HL-60 (cell line): ENCODE results near the gene CD14.

Experiments used
- DNase-seq, 2 experiments: peaks; one replicate each; pipeline ENCODE4 v3.0.0-alpha.2; 2010 to 2020; ENCODE audit warnings: low read depth in 1 of 2, low spot score in 1 of 2
- H3K27ac ChIP-seq: fragments of 250-450 bp; sonication (Bioruptor Pico); replicated peaks from 2 replicates; pipeline ENCODE4 v1.5.1; 2020; ENCODE audit warnings: mild to moderate bottlenecking, moderate library complexity
- H3K27me3 ChIP-seq: fragments of 250-450 bp; sonication (Bioruptor Pico); 2 replicates; pipeline ENCODE4 v1.5.1; 2021; ENCODE audit warnings: mild to moderate bottlenecking, moderate library complexity; ENCODE audit not compliant: insufficient read depth, poor library complexity, severe bottlenecking
- H3K4me3 ChIP-seq: replicated peaks from 2 replicates; pipeline ENCODE4 v1.5.1; 2011; ENCODE audit warnings: mild to moderate bottlenecking, control low read depth, low read length; ENCODE audit not compliant: insufficient read depth
- CTCF ChIP-seq: IDR thresholded peaks from one replicate; pipeline ENCODE4 v1.5.1; 2011; ENCODE audit warnings: low read length, control low read depth, inconsistent platforms; ENCODE audit not compliant: insufficient read depth
- GABPA ChIP-seq: IDR thresholded peaks from 2 replicates; pipeline ENCODE4 v1.6.1; 2012; ENCODE audit warnings: low read depth
- POLR2AphosphoS5 ChIP-seq: IDR thresholded peaks from 2 replicates; pipeline ENCODE4 v1.6.1; 2012; ENCODE audit warnings: low read depth
- REST ChIP-seq: IDR thresholded peaks from 2 replicates; pipeline ENCODE4 v1.6.1; 2012; ENCODE audit warnings: low read depth; ENCODE audit not compliant: insufficient replicate concordance
- SPI1 ChIP-seq: IDR thresholded peaks from 2 replicates; pipeline ENCODE4 v1.6.1; 2012; ENCODE audit warnings: low read depth, mild to moderate bottlenecking, borderline replicate concordance

CD14 gene

GRCh38 chr5:140635291-140636257 is 2.6 kb upstream of the CD14 start:
- TF ChIP-seq GABPA (no peak), CTCF (no peak), SPI1 (no peak), POLR2AphosphoS5 (no peak), REST (no peak)
- Histone ChIP-seq H3K27ac (no peak overlapping the region), H3K27me3 (no peaks in the 10 kb centered on the region)

GRCh38 chr5:140634103-140634502 is 1.1 kb upstream of the CD14 start:
- TF ChIP-seq CTCF (no peak), REST (no peak), SPI1 (no peak), GABPA (no peak), POLR2AphosphoS5 (no peak)
- no peaks in the 10 kb centered on the region for H3K27me3 ChIP-seq
- DNase-seq: no peak
- H3K27ac ChIP-seq: no peak overlapping the region
- no peak overlapping the region for H3K4me3 ChIP-seq

More at GRCh38 chr5:140635291-140636257, 2.6 kb upstream of the CD14 start:
- H3K4me3 ChIP-seq: no peak overlapping the region
- DNase-seq: no peak

- Histone ChIP-seq H3K27me3 (no peaks in the 10 kb centered on the region), H3K27ac (no peak overlapping the region), H3K4me3 (peak overlapping the region; percentile 32)
- TF ChIP-seq SPI1 (no peak), POLR2AphosphoS5 (no peak), REST (no peak), CTCF (no peak)
- no peak for DNase-seq
These were observed 526 bp upstream of the CD14 start for GRCh38 chr5:140633501-140633900.
